Stimulated activated naive CD8-positive, alpha-beta T cell treated with anti-CD3 and anti-CD28 coated beads, Interleukin-15, Interleukin-2, amounts not matched to agents 100 ng/mL and 50 ng/mL, for 24 hours (primary cell): ENCODE measurements around the gene SLC35C1.

Experiments used
- H3K27ac Mint-ChIP-seq: one replicate; pipeline ENCODE4 v1.8.0; 2021; ENCODE audit warnings: mild to moderate bottlenecking, mixed read lengths
- H3K27me3 Mint-ChIP-seq: one replicate; pipeline ENCODE4 v1.8.0; 2021; ENCODE audit warnings: mixed read lengths
- H3K36me3 Mint-ChIP-seq: one replicate; pipeline ENCODE4 v1.8.0; 2021; ENCODE audit warnings: low read depth, mixed read lengths
- H3K4me1 Mint-ChIP-seq: one replicate; pipeline ENCODE4 v1.8.0; 2021; ENCODE audit warnings: low read depth, mixed read lengths
- H3K4me3 Mint-ChIP-seq: one replicate; pipeline ENCODE4 v1.8.0; 2021; ENCODE audit warnings: mild to moderate bottlenecking, mixed read lengths
- H3K9me3 Mint-ChIP-seq: one replicate; pipeline ENCODE4 v1.8.0; 2021; ENCODE audit warnings: mixed read lengths

The SLC35C1 gene

DNA sequence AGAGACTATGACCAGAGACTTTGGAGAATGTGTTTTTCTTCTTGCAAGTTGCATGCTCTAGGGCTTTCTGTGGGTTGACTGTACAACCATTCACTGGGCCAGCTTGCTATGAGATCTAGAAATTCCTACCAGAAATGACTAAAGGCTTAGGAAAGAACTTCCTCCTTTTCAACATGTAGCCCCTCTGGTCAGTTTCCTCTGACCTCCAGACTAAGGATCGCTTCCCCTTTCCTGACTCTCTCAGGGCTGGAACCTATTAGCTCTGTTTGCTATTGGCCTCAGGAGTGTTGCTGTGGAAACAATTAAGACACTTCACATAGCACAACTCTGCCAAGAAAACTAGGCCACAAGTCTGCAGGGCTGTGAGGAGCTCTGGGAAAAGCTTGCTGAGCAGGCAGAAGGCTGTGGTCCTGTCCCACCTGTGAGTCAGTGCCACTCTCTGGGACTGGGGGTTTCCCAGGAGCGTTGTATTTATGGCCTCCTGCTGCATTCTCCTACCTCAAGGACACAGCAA, 53.1 kb downstream of the SLC35C1 start:
- H3K36me3 Mint-ChIP-seq, result peaks cover 47% of the 10 kb centered on the region
- H3K9me3 Mint-ChIP-seq, result no peaks in the 10 kb centered on the region
- H3K27ac Mint-ChIP-seq, result no peak overlapping the region
- no peak overlapping the region for H3K4me3 Mint-ChIP-seq
- H3K4me1 Mint-ChIP-seq, result peaks cover 4% of the 10 kb centered on the region
- H3K27me3 Mint-ChIP-seq, result no peaks in the 10 kb centered on the region

DNA sequence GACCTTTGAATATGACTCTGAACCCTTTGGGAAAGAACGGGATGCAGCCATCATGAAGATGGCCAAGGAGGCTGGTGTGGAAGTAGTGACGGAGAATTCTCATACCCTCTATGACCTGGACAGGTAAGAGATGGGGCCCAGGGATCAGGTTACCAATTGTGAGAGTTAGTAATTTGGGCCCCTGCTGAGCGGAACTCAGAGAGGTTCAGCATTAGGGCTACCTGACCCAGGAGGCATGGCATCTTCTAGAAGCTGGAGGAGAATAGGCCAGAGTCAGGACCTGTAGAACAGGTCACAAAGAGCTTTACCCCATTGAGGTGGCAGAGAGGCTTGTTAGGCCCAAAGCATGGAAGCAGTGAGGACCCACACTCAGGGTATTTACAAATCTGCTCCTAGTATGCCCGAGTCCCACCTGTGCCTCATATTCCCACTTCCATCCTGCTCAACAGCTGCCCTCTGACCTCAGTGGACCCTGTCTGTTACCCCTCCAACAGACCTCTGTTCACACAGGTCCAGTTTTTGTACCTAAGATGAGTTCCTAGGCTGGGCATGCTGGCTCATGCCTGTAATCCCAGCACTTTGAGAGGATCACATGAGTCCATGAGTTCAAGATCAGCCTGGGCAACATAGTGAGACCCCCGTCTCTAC, 53.9 kb downstream of the SLC35C1 start:
- Mint-ChIP-seq H3K27ac (no peak overlapping the region), H3K36me3 (peaks cover 53% of the 10 kb centered on the region)

GRCh38 chr11:45859661-45860140, 54.8 kb downstream of the SLC35C1 start:
- no peak overlapping the region for H3K4me3 Mint-ChIP-seq
- no peaks in the 10 kb centered on the region for H3K9me3 Mint-ChIP-seq
- H3K4me1 Mint-ChIP-seq, result no peaks in the 10 kb centered on the region
- no peak overlapping the region for H3K27ac Mint-ChIP-seq
- no peaks in the 10 kb centered on the region for H3K27me3 Mint-ChIP-seq
- H3K36me3 Mint-ChIP-seq, result peaks cover 53% of the 10 kb centered on the region

More for the DNA sequence above, 53.9 kb downstream of the SLC35C1 start:
- H3K27me3 Mint-ChIP-seq, result no peaks in the 10 kb centered on the region
- H3K9me3 Mint-ChIP-seq, result no peaks in the 10 kb centered on the region
- no peak overlapping the region for H3K4me3 Mint-ChIP-seq
- H3K4me1 Mint-ChIP-seq, result peaks cover 3% of the 10 kb centered on the region

DNA sequence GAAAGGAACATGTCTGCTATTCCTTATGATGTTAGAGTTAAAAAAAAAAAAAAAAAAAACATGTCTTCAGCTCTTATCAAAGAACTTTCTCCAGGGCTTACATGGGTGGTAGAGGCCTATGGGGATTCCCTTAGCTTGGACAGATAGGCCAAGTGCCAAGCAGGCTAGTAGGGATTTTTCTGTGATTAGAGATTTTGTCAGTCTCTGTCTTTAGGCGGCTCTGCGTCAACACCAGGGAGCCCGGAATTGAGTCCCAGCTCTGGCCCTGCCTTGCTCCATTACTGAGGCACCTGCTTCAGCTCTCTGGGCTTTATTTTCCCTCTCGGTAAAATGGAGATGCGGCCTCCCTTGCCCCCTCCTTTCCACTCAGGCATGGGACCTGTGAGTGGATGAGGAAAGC, 55.4 kb downstream of the SLC35C1 start:
- Mint-ChIP-seq H3K4me1 (no peaks in the 10 kb centered on the region), H3K9me3 (no peaks in the 10 kb centered on the region), H3K27me3 (no peaks in the 10 kb centered on the region), H3K36me3 (peaks cover 53% of the 10 kb centered on the region), H3K4me3 (no peak overlapping the region), H3K27ac (no peak overlapping the region)

- H3K36me3 Mint-ChIP-seq, result peaks cover 54% of the 10 kb centered on the region
These were observed 56.0 kb downstream of the SLC35C1 start for GRCh38 chr11:45860764-45861510.

More at GRCh38 chr11:45860764-45861510, 56.0 kb downstream of the SLC35C1 start:
- Mint-ChIP-seq H3K4me3 (no peak overlapping the region), H3K9me3 (no peaks in the 10 kb centered on the region), H3K27ac (no peak overlapping the region), H3K4me1 (no peaks in the 10 kb centered on the region), H3K27me3 (no peaks in the 10 kb centered on the region)
